ENCODE results near the gene KBTBD13. TPM values are rescaled to one million over a fixed set of nuclear protein-coding genes. Genes with fewer than 3 reads are reported as not detected.

KBTBD13 gene
- total RNA-seq, 1 donor from 2014 or later: not detected

GRCh38 chr15:65094294-65094995 lies 17.9 kb downstream of the KBTBD13 start:
- DNase-seq (ENCODE audit: extremely low spot score, unreplicated experiment): no peak
- peaks cover 7% of the 10 kb centered on the region for H3K4me1 Mint-ChIP-seq (ENCODE audit: unreplicated experiment)
- H3K36me3 Mint-ChIP-seq: peaks cover 11% of the 10 kb centered on the region
- no peak overlapping the region for H3K27ac Mint-ChIP-seq
- H3K9me3 Mint-ChIP-seq: no peaks in the 10 kb centered on the region
- no peak overlapping the region for H3K4me3 Mint-ChIP-seq
- no peaks in the 10 kb centered on the region for H3K27me3 Mint-ChIP-seq
- TF ChIP-seq CTCF (conservative IDR thresholded peaks at IDR 0.05): no peak

GRCh38 chr15:65095011-65095746 lies 18.6 kb downstream of the KBTBD13 start:
- H3K4me3 Mint-ChIP-seq: no peak overlapping the region

GRCh38 chr15:65095747-65096104 lies 19.2 kb downstream of the KBTBD13 start:
- Mint-ChIP-seq H3K27ac (no peak overlapping the region), H3K27me3 (no peaks in the 10 kb centered on the region), H3K4me1 (ENCODE audit: unreplicated experiment) (peaks cover 6% of the 10 kb centered on the region), H3K4me3 (no peak overlapping the region), H3K9me3 (no peaks in the 10 kb centered on the region), H3K36me3 (peaks cover 15% of the 10 kb centered on the region)
- no peak for TF ChIP-seq CTCF (conservative IDR thresholded peaks at IDR 0.05)
- no peak for DNase-seq (ENCODE audit: extremely low spot score, unreplicated experiment)

More at GRCh38 chr15:65095011-65095746, 18.6 kb downstream of the KBTBD13 start:
- no peak for DNase-seq (ENCODE audit: extremely low spot score, unreplicated experiment)
- Mint-ChIP-seq H3K27ac (no peak overlapping the region), H3K9me3 (no peaks in the 10 kb centered on the region), H3K4me1 (ENCODE audit: unreplicated experiment) (peaks cover 6% of the 10 kb centered on the region), H3K27me3 (no peaks in the 10 kb centered on the region), H3K36me3 (peaks cover 11% of the 10 kb centered on the region)
- TF ChIP-seq CTCF (conservative IDR thresholded peaks at IDR 0.05): no peak

- Mint-ChIP-seq H3K27ac (no peak overlapping the region), H3K4me1 (ENCODE audit: unreplicated experiment) (peaks cover 11% of the 10 kb centered on the region), H3K27me3 (peaks cover 2% of the 10 kb centered on the region), H3K4me3 (no peak overlapping the region), H3K9me3 (no peaks in the 10 kb centered on the region), H3K36me3 (peaks cover 22% of the 10 kb centered on the region)
- no peak for DNase-seq (ENCODE audit: extremely low spot score, unreplicated experiment)
- TF ChIP-seq CTCF (conservative IDR thresholded peaks at IDR 0.05): no peak
These were observed 20.2 kb downstream of the KBTBD13 start for GRCh38 chr15:65096481-65097385.

GRCh38 chr15:65097651-65098263 lies 21.2 kb downstream of the KBTBD13 start:
- Mint-ChIP-seq H3K36me3 (peaks cover 22% of the 10 kb centered on the region), H3K27me3 (peaks cover 3% of the 10 kb centered on the region), H3K9me3 (no peaks in the 10 kb centered on the region), H3K27ac (no peak overlapping the region), H3K4me3 (no peak overlapping the region), H3K4me1 (ENCODE audit: unreplicated experiment) (peaks cover 12% of the 10 kb centered on the region)
- TF ChIP-seq CTCF (conservative IDR thresholded peaks at IDR 0.05): no peak
- DNase-seq (ENCODE audit: extremely low spot score, unreplicated experiment): no peak

Data from type B pancreatic cell (in vitro differentiated cells).